H4 (cell line): ENCODE measurements around the gene TTYH1. TPM values are rescaled to one million over a fixed set of nuclear protein-coding genes. Genes with fewer than 3 reads are reported as not detected.
"Not testable (repeated sequence)": the region's sequence is repeated elsewhere in the genome, so short reads cannot be mapped to it uniquely, and the experiment has no call there.

Experiments used
- DNase-seq: peaks from one replicate; pipeline ENCODE4 v3.0.0-alpha.2; 2015; ENCODE audit warnings: low spot score
- total RNA-seq: library from RNA; depleted of rRNA; stranded (reverse); fragments of >200 nt; shearing (Covaris generic); gene quantifications from 2 replicates; pipeline ENCODE4 v1.2.3, GENCODE V29; 2014; rRNA removed

Gene TTYH1
- not detected in 2 replicates for total RNA-seq

DNA sequence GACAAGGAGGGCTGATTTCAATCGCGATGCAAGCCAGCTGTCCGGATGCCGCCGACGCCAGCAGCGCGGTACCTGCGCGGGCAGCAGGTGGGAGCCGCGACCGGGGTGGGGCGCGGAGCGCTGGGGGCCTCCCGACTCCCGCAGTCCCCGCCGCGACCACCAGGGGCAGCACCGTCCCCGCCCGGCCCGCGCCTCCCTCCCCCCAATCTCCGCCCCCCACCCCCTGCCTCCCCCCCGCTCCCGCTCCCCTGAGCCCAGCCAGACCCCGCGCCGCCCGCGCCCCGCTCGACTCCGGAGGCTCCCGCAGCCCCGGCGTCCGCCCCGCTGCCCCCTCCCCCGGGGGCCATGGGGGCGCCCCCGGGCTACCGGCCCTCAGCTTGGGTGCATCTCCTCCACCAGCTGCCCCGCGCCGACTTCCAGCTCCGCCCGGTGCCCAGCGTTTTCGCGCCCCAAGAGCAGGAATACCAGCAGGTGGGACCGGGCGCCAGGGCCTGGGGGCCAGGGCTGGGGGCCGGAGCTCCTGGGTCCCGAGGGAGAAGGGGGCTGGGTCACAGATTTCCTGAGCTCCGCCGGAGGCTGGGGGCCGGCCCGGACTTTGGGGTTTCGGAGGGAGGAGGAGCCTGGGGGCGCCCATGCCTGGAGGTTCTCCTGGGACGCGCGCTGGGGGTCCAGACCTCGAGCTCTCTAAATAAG, at the start of gene TTYH1:
TSS of gene TTYH1 (plus strand) at position 257 of the 693 bp plus-strand sequence. CDS start at position 346, 89 bp downstream.
- no peak for DNase-seq

DNA sequence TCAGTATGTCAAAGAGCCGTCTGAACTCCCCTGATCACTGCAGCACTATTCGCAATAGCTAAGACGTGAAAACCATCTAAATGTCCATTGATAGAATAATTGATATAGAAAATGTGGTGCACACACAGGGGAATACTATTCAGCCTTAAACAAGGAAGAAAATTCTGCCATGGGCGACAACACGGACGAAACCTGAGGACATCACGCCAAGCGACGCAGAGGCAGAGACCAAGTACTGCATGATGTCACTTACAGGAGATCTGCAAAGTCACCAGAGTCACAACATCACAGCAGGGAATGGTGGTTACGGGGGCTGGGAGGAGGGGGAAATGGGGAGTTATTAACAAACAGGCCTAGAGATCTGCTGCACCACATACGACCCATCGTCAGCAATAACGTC, 49.5 kb upstream of the TTYH1 start:
- not testable (repeated sequence) for DNase-seq

DNA sequence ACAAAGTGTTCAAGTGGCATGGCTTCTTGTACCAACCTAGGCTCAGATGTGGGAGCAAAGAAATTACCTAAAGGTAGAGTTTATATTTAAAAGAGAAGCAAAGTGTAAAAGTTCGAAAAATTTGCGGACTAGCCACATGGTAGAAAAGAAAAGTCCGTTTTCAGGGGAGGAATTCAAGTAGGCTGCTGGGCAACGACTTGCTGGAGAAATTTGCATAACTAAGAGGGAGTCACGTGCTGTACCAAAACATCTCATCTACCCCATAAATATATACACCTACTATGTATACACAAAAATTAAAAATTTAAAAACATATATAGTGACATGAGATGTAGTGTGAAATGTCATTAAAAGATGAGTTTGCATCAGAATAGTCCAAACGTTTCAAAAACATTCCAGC, 48.5 kb upstream of the TTYH1 start:
- no peak for DNase-seq

DNA sequence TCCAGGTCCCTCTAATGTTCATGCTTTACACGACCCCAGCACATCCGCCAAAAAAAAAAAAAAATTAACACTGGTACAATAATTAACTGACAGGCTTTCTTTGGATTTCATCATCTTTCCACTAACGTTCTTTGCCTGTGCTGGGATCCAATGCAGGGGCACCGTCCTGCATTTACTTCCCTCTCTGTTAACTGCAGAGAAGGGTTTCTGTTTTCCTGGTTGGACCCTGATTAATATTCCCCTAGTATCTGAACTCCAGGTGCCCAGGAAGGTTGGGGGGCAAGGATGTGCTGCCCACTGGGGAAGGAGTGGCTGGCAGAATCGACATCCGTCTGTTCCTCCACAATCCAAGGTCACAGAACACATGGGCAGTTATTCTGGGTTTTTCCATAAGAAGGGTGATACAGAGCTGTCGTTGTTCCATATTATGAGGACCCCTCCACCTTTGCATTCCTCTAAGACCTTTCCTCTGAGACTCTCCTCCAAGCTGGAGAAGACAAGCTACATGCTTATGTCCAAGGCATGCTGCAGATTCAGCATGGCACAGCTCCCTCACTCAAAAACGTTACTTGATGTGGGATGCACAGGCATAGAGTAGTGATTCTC, 46.1 kb upstream of the TTYH1 start:
- no peak for DNase-seq

DNA sequence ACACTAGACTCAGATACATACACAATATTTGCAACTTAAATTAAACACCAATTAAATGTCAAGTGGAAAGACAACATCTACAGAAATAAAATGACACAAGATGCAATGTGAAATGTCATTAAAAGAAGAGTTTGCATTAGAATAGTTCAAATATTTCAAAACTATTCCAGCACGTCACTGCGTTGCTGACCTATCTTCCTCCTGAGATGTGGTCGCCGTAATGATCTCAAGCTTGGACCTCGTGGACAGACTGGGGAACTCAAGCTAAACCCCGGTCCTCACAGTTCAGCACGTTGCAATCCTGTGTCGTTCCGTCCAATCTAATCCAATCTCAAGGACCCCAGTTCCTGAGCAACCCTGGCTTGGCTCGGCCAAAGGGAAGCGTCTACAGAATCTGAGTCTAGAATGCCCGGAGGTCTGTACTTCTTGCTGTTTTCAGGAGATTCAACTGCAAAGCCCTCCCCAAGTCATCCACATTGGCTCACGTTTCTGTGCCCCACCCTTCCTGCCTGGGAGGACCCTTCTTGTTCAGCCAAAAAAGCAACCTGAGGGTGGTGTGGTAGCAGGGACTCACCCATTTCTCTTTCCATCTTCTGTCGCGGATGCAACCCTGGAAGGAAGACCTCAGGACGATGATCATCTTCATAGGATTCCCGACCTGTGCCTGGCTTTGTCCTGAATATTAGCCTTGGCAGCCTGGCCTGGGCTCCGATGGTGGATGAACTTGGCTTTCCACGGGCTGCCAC, 45.4 kb upstream of the TTYH1 start:
- DNase-seq, result not testable (repeated sequence)

DNA sequence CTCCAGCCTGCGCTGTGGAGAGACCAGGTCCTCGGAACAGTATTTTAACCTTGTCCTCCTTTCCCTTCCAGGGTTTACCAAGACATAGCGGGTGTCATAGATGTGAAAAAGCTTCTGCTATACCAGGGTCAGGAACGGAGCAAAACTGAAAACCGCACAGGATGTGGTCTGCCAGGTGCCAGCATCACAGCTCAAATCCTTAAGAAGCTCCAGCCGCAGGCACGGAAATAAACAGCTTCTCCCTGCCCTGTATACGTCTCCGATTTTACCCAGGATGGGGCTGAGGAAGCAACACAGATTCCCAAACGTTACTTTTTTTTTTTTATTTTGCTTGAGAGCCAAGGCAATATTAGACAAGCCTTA, 44.8 kb upstream of the TTYH1 start:
- DNase-seq, result peak; percentile 70

DNA sequence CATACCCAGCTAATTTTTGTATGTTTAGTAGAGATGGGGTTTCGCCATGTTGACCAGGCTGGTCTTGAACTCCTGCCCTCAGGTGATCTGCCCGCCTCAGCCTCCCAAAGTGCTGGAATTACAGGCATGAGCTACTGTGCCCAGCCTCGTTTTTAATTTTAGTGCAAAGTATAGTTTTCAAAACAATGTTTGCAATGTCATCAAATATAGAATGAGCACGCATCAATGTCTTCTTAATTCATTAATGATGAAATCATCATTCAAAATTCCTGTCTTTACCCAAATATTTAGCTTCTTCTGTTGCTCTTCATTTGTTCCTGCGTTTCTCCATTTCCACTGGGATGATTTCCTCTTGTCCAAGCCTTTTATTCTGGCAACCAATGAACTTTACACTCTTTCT, 43.8 kb upstream of the TTYH1 start:
- not testable (repeated sequence) for DNase-seq

DNA sequence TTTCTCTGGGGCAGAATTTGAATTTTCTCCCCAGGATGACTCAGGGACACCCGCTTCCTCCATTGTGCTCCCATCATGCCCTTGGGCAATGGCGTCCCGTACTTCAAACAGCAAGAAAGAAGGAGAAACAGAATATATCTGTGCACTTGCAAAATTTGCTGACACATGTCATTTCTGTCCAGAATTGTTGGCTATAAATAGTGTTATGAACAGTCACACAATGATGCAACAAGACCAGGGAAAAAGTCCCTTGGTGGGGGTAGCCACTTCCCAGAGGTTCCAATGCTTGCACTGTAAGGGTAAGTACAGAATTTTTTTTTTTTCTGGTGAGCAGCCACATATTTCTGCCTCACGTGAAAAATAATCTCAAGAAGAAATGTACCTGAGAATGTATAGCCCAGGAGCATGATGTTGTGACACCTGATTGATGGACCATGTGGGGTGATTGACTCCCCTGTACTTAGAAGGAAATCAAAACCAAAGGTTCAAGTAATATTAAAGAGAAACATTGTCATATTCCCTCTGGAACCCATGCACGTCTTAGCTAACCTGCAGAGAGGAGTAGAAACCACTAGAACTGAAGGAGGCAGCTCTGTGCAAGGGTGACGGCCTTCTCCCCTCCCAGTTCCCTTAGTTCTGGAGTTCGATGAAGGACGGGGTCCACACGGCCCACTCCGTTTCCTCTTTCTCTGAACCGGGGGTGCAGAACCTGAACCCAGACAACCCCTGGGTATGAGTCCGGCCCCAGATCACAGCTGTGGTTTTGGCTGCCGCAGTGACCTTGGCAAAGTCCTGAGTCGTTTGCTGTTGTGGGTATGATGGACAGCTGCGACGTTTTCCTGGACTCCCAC, 41.3 kb upstream of the TTYH1 start:
- no peak for DNase-seq

DNA sequence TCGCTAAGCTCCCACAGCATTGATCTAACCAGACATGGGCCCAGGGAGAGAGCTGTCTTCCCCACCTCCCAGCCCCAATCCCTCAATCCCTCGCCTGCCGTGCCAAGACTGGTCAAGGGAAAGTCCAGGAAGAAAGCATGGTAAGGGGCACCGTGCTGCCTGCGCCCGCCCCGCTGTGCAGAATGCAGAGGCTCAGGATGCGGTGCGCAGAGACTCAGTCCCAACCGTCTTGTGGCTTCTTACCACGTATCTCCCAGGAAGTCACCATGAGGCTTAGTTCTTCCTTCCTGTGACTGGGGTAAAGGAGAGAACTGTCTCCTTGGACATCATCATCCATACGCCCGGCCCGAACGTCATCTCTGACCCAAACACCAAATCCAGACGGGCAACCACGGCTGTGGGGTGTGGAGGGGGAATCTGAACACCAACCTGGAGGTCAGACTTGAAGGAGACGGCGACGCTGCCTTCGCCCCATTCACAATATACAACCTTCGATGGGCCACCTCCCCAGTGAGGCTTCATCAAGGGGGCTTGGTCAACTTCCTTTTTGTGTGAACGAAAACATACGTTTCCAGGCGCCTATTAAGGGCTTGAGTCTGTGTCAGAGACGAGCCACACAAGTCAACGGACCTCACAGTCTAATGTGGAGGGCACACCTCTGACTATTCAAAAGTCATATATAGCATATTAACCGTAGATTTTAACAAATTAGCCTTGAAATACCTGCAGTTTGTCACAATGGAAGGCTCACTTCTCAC, 39.9 kb upstream of the TTYH1 start:
- DNase-seq, result not testable (repeated sequence)

DNA sequence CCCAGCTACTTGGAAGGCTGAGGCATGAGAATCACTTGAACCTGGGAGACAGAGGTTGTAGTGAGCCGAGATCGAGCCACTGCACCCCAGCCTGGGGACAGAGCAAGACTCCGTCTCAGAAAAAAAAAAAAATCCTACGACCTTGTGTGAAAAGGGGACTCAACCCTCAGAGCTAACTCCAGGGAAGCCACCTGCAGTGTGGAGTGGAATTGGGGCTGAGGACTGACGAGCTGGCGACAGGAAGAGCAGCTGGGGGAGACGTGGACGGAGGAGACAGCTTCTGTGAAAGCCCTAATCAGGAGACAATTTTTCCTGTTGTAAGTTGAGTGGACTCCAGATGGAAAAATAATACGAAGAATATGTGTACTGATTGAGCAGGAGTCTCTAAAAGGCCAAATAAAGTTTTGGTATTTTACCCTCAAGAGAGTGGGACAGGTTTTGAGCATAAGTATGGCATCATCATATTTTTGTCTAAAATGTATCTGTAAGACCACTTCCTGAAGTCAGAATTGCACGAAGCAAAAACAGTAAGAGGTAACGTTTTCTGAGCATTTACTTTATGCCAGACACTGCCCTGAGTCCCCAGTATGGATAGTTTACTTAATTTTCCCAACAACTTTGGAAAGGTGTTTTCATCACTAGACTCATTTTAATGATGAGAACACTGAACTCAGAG, 38.5 kb upstream of the TTYH1 start:
- DNase-seq, result no peak

DNA sequence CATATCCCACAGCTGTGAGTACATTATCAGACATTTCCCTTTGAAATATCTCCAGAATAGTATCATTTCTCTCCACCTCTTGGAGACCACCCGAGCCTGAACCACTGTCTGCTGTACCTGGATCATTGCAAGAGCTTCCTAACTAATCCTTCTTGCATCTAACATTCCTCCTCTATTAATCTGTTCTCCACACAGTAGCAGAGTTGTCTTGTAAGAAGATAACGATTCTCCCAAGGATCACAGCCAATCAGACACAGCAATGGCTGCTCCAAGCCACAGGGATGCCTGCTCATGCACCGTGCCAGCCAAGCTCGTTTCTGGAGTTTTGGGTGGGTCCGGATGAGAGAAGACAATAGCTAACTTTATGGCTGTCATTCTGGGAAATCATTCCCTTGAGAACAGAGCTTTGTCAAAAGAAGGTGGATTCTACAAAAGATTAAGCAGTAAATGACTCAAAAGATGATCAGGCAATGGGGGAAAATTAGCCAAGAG, 36.0 kb upstream of the TTYH1 start:
- no peak for DNase-seq

DNA sequence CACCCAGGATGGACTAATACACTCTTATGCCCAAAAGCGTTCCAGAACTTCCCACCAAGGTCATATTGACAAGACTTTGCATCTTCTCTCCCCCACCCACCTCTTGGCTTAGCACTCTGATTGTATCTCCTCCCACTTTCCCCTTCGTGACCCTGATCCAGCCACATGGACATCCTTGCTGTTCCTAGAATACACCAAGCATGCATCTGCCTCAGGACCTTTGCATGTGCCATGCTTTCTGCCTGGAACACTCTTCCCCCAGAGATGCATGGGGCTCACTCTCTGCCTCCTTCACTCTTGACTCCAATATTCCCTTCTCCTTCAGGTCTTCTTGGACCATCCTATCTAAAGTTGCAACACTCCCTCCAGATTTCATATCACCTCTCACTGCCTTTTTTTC, 34.4 kb upstream of the TTYH1 start:
- no peak for DNase-seq

DNA sequence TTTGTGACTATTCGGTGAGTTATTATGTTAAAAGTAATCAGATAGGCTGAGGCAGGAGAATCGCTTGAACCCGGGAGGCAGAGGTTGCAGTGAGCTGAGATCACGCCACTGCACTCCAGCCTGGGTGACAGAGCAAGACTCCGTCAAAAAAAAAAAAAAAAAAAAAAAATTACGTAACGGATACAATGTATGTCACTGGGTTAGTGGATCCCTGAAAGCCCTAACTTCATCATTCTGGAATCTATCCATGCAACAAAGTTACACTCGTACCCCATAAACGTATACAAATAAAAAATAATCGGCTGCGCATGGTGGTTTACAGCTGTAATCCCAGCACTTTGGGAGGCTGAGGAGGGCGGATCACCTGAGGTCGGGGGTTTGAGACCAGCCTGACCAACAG, 33.2 kb upstream of the TTYH1 start:
- DNase-seq, result not testable (repeated sequence)

DNA sequence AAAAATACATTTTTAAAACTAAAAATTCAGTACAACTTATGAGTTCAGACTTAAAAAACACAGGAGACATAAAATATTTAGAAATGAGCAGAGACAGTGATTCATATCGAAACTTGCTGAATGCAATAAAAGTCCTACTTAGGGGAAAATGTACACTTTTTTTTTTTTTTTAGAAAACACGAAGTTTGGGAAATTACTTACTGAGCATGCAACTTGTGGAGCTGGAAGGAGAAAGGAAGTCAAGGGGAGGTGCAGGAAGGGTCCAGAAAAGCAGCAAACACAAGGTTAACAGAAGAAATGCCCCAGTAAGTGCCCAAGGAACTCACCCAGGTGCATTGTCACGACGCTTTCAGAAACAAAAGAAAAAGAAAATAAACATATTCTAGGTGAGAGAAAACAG, 31.9 kb upstream of the TTYH1 start:
- no peak for DNase-seq

DNA sequence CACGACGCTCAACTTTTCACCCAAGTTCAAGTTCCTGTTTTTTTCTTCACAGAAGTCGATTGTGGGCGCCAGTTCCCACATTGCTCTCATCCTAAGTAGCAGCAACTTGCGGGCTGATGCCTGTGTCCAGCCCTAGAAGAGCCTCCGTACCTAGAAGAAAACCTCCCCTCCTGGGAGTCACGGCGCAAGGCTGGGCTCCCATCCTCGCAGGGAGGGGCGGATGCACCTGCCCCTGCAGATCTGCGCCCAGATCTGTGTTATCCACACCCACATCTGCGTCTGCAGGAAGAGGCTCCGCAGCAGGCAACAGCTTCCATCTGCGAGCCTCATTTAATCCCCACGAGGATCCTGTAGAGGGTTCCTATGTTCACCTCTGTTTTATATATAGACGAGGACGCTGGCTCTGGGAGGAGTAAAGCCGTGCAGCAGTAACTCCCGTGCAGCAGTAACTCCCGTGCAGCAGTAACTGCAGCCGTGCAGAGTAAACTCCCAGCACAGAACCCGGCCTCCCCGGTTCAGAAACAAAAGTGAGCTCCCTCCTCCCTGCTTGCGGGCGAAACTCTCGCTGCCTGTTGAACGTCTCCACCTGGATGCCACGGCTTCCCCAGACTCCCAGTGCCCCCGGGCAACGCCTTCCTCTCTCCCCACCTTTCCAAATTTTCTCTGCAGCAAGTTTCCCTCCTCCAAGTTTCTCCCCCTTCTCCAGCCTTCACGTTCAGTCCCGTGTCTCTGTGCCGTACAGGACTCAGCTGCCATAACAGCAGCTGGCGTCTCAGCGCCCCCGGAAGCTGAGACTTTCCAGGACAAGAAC, 27.1 kb upstream of the TTYH1 start:
- DNase-seq, result no peak

DNA sequence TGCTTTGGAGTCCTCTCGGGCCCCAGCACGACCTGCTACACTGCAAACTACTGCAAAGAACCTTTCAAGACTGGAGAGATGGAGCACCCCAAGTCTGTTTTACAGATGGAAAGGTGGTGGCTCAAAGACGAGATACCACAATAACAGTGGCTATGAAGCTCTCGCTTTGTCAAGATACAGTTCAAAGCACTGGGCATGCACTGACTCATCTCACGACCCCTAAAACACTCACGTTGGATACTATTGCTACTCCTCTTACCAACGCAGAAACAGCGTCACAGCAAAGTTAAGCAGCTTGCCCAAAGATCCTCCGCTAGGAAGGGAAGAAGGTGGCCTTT, 26.5 kb upstream of the TTYH1 start:
- DNase-seq, result no peak

DNA sequence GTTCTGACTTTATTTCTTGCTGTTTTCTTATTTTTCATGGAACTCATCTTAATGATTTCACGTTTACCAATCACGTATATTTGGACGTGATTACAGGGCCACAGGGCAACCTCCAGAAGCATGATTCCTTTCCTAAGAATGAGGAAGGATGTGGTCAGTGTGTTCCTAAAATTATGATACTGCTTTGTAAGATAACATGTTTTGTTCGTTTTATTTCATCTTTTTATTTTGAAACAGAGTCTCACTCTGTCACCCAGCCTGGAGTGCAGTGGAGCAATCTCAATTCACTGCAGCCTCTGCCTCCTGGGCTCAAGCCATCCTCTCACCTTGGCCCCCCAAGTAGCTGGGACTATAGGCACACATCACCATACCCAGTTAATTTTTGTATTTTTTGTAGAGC, 25.7 kb upstream of the TTYH1 start:
- DNase-seq, result no peak

DNA sequence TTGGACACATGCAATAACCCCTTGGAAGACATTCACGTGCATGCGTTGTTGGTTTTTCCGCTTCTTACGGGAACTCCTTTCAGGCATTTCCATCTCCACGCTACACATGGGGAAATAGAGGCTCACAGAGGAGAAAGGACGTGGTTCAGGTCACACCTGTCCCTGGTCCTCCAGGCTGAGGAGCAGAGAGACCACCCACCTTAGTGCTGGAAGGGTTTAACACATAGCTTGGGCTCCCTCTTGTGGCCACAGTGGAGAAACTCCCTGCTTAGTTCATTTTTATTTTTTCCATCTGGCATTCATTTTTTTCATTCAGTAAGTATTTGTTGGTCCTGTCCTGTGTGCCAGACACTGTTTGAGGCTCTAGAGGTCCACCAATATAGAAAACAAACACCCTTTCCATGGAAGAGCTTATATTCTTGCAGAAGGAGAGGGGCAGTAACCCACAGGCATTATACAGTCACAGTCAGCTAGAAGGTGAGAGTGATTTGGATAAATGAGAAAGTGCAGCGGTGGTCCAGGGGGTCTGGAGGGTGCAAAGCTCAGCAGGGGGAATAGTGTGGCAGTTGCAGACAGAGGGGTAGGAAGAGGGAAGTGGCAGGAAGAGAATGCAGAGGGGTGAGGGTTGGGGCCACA, 24.2 kb upstream of the TTYH1 start:
- DNase-seq, result peak; percentile 51

DNA sequence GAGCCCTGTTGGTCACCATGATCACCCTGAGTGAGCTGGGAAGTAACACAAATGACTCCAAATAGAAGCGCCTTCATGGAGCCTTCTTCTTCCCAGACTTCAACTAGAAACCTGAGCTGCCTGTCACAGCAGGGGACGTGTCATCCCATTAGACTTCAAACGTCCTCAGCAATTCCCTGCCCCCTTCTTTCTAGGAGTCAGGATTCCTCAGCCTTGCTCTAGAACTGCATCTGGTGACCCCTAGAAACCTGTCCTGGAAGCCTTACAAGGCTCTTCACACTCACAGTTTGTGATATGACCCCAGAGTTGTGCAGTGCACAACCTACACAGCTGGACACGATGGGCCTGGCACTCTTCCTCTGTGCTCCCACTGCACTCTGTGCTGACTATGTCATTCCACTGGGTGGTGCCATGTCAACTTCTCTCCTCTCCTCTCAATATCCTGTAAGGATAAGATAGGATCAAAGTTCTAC, 23.6 kb upstream of the TTYH1 start:
- DNase-seq, result no peak
